GM19351 (cell line): ENCODE results near the gene UBTD1.

ENCODE experiments used
- ATAC-seq: cut with Tn5 transposase; IDR thresholded peaks from one replicate; pipeline ENCODE4 v1.9.1; 2021; ENCODE audit warnings: mild to moderate bottlenecking, moderate library complexity; ENCODE audit not compliant: unreplicated experiment

The UBTD1 gene

DNA sequence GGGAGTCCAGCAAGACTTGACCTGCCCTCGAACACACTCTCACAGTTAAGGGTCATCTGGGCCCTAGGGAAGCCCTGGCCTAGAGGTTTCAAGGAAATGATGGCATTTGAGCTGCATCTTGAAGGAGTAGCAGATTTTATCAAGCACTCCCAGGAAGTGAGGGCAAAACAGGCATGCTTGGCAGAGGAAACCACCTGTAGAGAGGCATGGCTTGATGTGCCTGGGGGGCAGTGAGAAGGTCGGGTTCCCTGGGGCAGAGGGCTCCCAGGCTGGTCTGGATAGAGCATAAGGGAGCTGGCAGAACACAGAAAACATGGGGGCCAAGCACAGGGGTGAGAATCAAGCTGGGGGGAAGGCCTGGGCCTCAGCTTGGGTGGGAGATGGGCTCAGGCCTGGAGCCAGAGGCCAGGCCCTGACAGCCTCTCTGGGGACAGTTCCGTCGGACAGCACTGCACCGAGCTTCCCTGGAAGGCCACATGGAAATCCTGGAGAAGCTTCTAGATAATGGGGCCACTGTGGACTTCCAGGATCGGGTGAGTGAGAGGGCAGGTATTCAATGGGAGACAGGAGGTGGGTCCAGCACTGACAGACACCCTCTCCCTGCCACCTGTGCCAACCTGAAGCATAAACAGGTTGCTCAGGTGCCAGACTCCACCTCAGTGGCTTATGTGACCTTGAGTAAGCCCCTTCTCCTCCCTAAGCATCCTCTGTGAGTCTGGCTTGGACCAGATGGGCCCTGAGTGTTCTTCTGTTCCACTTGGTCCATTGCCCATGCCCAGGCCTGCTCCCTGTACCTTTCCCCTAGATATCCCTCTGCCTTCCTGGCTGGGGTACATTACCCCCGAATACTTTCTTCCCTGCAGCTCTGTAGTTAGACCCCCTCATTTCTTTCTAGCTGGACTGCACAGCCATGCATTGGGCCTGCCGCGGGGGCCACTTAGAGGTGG, 82.0 kb downstream of the UBTD1 start:
- ATAC-seq: no peak

DNA sequence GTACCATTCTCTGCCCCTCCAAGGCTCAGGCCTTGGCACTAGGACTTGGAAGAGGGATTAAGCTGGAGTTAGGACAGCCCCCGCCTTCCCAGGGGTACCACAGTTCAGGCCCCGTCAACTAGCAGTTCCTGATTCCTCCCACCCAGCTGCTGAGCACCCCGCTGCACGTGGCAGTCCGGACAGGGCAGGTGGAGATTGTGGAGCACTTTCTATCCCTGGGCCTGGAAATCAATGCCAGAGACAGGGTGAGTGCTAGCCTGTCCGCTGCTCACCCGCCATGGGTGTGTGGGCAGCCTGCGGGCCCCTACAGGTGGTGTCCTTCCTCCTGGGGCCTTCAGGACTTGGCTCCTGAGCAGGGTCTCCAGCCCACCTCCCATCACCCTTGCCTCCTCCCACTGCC, 83.4 kb downstream of the UBTD1 start:
- ATAC-seq: no peak

DNA sequence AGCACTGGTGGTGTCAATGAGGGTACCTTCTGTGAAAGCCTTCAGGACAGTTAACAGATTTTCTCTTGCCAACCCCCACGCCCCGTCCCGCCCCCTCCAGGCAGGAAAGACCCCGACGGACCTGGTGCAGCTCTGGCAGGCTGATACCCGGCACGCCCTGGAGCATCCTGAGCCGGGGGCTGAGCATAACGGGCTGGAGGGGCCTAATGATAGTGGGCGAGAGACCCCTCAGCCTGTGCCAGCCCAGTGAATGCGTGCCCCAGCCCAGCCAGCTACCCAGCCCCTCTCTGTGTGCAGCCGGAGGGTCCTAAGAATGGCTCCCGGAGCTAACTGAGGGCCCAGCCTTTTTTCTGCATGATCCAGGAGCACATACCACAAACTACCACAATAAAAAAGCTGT, 84.8 kb downstream of the UBTD1 start:
- ATAC-seq: no peak

DNA sequence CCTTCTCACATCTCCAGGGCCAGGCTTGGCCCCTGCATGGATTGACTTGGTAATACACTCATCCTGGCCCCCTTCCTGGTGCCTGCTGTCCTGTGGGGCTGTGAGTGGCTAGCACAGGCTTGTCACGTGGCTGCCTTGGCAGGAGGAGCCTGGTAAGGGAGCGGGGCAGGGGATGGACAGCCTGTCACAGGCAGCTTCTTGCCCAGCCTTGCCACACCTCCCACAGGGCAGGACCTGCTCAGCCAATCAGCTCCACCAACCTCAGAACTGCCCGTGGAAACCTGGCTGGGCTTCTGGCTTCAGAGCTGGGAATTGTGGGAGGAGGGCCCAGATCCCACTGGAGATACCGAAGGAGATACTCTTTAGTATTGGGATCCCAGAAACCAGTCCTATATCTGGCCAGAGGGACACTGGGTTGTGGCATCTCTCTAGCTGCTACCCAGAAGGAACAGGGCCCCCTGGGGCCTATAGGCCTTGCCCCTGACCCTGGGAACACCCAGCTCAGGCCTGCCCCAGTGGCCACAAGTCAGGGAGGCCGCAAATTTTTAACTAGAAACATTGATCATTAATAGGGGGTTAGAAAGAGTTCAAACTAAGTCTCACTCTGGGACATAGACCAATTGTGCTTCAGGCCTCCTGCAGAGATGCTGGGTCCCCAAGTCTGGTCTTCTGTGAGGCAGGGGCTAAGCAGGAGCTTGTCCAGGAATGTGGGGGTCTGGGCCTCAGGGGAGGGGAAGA, 85.5 kb downstream of the UBTD1 start, which contains the start of gene HOGA1:
Gene HOGA1, plus strand, starts transcription at position 330 of the 738 bp plus-strand sequence. Its CDS starts 315 bp downstream, at position 645.
- ATAC-seq: no peak

GRCh38 chr10:97584798-97585438, 86.2 kb downstream of the UBTD1 start:
- ATAC-seq: no peak

DNA sequence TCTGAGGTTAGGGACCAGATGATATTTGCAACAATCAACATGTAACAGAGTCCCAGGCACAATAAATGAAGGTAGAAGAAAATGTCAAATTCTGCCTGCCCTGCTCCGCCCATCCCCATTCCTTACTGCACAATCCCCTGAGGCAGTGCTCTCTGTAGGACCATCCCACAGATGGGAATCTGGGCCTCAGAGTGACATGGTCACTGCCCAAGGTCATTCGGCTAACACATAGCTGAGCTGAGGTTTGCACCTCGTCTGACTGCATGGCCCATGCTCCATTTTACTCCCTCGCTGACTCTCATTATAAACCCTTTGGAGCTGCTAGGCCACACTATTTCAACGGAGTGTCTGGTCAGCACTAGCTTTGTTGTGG, 86.7 kb downstream of the UBTD1 start:
- ATAC-seq: no peak

DNA sequence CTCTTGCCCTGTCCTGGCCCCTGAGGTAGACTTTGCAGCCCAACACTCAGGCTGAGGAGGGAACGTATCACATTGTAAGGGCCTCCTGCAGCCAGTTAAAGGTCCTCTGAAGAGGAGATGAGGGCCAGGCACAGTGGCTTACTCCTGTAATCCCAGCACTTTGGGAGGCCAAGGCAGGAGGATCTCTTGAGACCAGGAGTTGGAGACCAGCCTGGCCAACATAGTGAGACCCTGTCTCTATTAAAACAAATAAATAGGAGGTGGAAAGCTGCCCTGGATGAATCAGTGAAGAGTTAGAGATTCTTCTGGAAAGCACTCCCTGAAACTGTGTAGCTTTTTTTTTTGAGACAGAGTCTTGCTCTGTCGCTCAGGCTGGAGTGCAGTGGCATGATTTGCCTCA, 88.5 kb downstream of the UBTD1 start:
- no peak for ATAC-seq

- no peak for ATAC-seq
These were observed 90.8 kb downstream of the UBTD1 start, which contains the start of gene C10orf62 for GRCh38 chr10:97589479-97589878. Gene C10orf62, plus strand, starts transcription at chr10:97589721. Its CDS starts 177 bp downstream, at chr10:97589898.

GRCh38 chr10:97590082-97590747, 91.5 kb downstream of the UBTD1 start:
- no peak for ATAC-seq

GRCh38 chr10:97590748-97591495, 92.2 kb downstream of the UBTD1 start:
- no peak for ATAC-seq

DNA sequence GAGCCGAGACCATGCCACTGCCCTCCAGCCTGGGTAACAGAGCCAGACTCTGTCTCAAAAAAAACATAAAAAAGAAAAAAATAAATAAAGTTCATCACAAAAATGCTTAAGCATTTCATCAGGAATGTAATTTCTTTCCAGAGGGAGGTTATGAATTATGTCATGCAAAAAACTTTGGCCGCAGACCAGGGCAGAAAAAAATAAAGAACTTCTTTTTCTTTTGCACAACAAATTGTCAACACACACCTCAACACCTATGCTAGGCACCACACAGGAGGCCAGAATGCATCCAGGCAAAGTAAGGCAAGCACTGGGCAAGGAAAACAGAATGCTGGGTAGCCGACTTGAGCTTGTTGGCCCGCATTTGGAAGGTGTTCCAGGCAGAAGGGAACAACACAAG, 94.7 kb downstream of the UBTD1 start:
- ATAC-seq: no peak

DNA sequence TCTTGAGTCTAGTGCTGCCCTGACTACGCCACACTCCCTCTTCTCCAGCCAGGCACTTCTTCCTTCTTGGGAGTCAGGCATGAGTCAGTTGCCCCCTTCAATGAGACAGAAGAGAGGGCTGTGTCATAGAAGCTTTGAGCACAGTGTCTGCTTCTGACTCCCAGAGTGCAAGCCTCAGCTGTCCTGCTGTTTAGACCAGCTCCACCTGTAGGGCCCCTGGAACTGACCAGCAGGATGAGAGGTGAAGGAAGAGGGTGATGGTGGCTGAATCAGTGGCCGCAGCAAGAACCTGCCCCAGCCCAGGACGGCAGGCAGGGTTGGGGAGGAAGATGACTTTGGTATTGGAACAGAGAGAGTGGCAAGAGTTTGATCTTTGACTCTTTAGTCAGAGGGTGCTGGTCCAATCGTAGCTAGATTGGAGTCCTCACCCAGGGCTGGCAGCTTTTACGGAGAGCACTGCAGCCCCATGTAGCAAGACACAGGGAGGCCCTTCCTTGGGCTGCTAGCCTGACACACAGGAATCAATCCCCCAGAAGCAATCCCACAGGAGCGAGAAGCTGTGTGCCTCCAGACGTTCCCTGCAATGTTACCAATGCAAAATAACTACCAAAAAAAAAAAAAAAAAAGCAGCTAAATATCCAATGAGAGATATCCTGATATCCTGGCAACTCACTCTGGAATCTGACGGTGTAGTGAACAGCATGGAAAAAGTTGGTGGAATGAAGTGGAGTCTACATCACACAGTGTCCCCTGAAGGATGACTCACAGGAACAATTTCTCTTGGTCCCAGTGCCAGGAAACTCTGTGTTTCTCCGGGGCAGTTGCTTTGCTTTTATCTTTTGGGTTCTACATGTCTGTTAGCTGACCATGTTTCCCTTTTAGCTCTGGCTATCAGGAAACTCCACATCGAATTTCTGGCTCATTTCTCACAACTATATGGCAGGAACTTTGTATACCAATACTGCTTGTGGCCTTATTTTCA, 97.7 kb downstream of the UBTD1 start:
- no peak for ATAC-seq

GRCh38 chr10:97597778-97598177, 99.1 kb downstream of the UBTD1 start:
- ATAC-seq: no peak

GRCh38 chr10:97598407-97599271, 99.9 kb downstream of the UBTD1 start:
- ATAC-seq: no peak

- no peak for ATAC-seq
These were observed 100.5 kb downstream of the UBTD1 start for GRCh38 chr10:97599272-97599619.

DNA sequence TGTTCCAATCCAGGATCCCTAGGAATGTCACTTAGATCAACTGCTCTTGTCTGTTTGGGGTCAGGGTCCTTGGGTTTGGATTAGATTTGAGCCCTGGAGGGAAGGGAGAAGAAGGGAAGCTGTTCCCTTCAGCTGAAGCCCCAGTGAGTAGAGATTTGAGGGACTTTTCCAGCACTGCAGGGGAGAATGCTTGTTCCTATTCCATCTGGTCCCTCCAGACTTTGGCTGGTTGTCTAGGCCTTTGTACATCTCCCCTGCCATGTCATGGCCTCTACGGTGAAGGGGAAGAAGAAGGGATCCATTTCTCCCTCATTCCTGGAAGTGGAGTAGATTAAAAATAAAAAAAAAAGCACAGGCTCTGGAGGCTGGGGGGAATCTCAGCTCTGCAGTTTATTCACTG, 101.9 kb downstream of the UBTD1 start:
- no peak for ATAC-seq

DNA sequence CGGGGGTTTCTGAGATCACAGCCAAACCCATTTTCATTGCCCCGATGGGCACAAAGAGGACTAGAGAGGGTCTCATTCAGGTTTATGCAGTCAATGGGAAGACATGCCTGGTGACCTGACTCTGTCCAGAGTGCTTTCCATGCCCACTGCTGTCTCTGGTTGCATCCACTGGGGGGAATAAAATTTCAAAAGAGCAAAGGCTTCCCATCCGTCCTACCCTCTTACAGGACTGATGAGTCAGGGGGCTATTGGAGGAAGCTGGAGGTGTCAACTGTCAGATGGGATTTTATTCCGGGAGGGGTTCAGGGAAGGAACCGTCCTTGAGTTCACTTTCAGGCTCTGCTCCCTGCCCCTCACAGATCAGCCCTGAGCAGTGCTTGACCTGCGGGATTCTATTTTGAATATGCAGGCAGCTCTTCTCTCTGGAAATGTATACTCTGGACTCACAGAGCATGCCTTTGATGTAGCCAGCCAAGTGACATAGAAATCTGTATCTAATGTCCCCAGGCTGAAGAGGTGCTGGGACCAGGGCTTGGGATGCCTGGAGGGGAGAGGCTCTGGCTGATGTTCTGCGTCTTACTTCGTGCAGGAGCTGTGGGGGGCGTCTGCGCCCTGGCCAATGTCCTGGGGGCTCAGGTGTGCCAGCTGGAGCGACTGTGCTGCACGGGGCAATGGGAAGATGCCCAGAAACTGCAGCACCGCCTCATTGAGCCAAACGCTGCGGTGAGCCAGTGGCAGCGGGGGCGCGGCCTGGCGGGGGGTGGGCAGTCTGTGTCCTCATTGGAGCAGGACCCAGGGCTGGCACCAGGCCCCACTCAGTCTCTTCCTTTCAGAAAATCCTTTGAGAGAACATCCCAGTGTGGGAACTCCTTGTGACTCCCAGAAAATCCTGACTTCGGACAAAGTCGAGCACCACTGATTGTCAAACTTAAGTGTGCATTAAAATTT, 102.8 kb downstream of the UBTD1 start:
- ATAC-seq: no peak
